Renal cortical epithelial cell (primary cell): Measurements from ENCODE around the gene CCDC87. TPM values are rescaled to one million over a fixed set of nuclear protein-coding genes. Genes with fewer than 3 reads are reported as not detected.
"Not testable (repeated sequence)": the region's sequence is repeated elsewhere in the genome, so short reads cannot be mapped to it uniquely, and the experiment has no call there.

Experiments
- DNase-seq: peaks from one replicate; pipeline ENCODE4 v3.0.0-alpha.2; 2011; ENCODE audit warnings: low read depth
- total RNA-seq: library from RNA; depleted of rRNA; stranded (reverse); fragments of >200 nt; gene quantifications from 2 replicates; pipeline ENCODE4 v1.2.3, GENCODE V29; 2014

The CCDC87 gene
- total RNA-seq, 1 donor from 2014 or later, result 0.80 TPM

DNA sequence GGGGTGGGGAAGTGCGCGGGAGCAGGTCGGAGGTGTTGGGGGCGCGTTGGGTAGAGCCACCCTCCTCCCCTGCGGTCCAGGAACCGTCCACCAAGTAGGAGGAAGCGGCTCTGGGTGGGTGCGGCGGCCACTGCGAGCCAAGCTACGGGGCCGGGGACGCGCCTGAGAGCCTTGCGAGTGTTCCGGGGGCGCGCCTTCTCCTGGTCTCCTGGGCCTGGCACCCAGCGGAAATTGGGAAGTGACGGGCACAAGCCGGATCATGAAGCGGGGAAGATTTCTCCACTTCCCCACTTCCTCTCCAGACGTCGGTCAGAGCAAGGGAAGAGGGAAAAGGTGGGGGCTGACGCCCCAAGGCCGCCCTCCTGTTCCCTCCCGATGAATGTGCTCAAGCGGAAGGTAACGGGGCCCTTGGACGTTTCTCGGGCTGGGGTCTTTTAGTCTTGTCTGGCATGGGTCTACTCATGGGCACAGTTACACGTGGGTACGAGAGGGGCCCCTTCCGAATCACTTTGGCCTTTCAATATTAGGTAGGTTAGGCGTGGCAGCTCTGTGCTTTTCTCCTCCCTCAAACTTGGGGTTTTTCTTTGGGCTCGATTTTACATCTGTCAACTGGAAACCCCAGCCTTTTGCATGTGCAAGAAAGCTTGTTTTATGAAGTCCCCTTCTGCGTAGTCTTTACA is 24.4 kb upstream of the CCDC87 start:
- DNase-seq, result no peak

DNA sequence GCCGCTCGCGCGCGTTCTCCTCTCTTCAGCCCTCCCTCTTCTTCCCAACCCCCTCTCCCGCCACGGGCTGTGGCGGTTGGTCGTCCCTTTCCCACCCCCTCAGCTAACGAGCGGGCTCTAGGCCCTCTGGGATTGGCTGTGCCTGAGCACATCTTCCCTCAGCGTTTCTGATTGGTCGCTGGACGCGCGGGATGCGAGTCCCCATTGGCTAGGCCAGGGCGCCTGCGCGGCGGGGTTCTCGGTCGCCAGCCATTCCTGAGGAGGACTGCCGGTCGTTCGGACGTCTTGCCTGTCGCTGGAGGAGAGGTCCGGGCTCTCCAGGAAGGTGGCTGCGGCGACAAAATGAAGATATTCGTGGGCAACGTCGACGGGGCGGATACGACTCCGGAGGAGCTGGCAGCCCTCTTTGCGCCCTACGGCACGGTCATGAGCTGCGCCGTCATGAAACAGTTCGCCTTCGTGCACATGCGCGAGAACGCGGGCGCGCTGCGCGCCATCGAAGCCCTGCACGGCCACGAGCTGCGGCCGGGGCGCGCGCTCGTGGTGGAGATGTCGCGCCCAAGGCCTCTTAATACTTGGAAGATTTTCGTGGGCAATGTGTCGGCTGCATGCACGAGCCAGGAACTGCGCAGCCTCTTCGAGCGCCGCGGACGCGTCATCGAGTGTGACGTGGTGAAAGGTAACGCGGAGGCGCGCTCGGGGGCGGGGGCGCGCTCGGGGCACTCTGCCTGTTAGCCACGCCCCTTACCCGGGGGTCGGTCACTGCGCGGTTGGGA is 23.7 kb upstream of the CCDC87 start, which contains the start of gene RBM14:
Gene RBM14, plus strand, starts transcription at position 252 of the 776 bp plus-strand sequence. Its CDS starts 91 bp downstream, at position 343.
- peak; percentile 97 for DNase-seq

- no peak for DNase-seq
Measured at GRCh38 chr11:66614073-66614472, 21.2 kb upstream of the CCDC87 start.

- no peak for DNase-seq
Measured at GRCh38 chr11:66612458-66612857, 19.6 kb upstream of the CCDC87 start.

- no peak for DNase-seq
Measured at GRCh38 chr11:66609721-66610617, 17.1 kb upstream of the CCDC87 start.

DNA sequence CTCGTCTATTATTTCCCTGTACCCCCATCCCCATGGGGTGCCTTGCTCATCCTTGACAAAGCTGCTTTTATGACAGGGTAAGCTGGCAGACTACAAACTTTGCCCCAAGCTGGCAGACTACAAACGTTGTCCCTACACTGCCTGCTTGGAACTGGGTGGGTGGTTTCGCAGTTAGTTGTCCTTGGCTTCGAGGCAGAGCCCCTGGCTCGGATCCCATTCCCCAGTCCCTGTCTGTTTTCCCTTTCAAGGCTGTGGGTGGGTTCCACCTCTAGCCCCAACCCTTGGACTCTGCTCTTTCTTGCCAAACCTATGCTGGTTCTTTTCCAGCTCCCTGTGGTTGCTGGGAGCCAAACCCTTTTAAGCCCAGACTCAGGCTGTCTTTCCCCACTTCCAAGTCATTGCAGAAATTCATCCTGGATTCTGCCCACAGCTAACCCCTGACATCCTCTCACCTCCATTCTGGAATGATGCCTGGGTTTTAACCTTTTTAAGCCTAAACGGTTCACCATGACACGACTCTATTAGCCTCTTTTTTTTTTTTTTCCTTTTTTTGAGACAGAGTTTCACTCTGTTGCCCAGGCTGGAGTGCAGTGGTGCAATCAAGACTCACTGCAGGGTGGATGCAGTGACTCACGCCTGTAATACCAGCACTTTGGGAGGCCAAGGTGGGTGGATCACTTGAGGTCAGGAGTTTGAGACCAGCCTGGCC is 14.4 kb upstream of the CCDC87 start:
- peak; percentile 90 for DNase-seq

- not testable (repeated sequence) for DNase-seq
Measured at GRCh38 chr11:66606608-66607007, 13.7 kb upstream of the CCDC87 start.

DNA sequence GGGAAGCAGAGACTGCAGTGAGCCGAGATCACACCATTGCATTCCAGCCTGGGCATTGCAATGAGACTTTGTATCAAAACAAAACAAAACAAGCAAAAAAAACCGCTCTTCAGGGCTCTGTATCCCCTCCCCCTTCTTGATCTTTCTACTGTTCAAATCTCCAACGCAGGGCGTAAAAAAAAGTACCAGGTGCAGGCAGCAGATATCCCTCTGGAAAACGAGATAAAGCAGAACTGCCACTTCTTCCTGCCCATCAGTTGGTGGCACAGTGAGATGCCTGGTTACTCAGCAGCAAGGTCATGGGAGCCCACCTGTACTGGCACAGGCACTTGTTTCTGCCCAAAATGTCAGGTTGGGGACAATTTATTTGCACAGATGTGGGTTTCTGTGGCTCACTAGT is 11.3 kb upstream of the CCDC87 start:
- DNase-seq, result no peak

DNA sequence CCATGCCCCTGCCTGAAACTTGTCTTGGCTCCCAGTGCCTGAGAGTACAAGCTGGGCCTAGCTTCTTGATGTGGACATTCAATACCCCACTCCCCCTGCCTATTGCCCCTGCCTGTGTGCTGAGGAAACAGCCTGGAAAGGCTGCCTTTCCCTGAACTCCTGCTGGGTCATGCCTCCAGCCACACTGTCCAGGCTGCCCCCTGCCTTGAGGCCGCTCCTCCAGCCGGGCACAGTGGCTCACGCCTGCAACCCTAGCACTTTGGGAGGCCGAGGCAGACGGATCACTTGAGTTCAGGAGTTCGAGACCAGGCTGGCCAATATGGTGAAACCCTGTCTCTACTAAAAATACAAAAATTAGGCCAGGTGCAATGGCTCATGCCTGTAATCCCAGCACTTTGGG is 10.2 kb upstream of the CCDC87 start:
- DNase-seq, result no peak

DNA sequence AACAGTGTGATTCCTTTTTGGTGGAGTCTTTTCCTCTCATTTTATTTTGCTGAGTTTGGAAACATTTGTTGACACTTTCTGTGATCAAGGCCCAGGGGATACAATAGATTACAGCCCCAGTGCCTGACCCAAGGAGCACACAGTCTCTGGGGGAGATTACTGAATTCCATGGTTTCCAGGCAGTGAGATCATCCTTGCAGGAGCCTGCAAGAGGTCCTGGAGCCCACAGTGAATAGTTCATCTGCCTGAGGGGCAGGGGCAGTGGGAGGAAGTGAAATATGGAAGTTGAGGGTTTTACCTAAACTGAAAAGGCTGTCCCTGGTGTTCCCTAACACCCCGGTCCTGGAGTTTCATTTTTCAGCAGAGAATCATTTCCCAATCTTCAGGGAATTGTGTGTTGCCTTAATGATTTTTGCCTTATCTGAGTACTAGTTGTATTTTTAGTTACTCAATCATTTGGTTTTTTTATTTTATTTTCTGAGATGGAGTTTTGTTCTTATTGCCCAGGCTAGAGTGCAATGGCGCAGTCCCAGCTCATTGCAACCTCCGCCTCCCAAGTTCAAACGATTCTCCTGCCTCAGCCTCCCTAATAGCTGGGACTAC is 7.9 kb upstream of the CCDC87 start:
- no peak for DNase-seq

DNA sequence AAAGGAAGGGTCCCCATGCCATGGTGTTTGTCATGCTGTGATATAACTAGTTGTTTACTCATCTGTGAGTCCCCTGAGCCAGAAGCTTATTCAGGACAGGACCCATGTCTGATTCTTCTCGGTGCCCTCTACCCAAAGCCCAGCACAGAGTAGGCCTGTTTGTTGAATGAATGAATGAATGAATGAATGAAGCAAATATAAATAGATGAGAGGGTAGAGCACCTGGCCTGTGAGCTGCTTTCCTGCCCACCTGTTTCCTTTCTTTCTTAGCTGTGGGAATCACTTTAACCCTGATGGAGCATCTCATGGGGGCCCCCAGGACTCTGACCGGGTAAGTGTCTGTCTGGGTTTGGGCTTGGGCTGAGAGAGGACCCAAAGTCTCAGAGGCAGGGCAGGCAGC is 7.4 kb upstream of the CCDC87 start:
- no peak for DNase-seq

DNA sequence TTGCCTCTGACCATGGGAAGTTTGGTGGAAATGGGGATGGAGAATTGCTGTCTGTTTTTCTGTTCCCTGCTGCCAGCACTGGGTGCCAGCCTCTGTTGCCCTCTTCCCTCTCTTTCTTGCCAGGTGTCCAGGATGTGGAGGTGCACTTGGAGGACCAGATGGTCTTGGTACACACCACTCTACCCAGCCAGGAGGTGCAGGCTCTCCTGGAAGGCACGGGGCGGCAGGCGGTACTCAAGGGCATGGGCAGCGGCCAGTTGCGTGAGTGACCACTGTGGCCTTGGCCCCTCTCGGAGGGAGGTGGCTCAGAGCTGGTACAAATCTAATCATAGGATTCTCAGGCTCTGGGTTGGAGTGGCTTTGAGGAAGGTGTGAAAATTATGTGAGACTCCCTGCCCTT is 6.1 kb upstream of the CCDC87 start:
- no peak for DNase-seq

DNA sequence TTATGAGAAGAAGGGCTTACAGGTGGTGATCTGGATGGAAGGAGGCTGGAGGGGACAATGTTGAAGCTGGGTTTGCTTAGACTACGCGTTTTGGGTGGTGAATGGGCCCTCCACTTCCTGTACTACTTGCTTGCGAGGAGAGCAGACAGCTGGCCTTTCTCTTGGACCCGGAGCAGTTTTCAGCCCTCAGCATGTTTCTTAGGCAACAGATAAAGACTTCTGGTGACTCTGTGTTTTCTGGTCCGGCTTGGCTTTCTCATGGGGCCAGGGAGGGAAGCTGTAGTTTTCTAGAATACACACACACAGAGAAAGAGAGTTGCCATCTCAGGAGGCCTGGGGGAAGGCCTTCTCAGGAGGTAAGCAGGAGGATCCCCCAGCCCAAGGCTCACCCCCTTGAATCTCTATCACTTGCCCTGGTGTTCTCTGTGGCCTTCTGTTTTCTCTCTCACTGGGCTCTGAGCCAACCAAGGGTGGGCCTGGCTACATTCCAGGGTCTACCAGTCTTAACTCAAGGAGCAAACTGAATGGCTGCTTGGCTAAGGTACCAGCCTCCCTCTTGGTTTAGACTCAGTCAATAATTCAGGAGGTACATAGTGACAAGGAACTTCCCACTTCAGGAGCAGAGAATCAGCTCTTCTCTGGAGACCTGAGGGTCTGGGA is 2.5 kb upstream of the CCDC87 start:
- peak; percentile 21 for DNase-seq

- DNase-seq, result no peak
Measured at GRCh38 chr11:66593650-66594049, 787 bp upstream of the CCDC87 start.

GRCh38 chr11:66593303-66593635 is 406 bp upstream of the CCDC87 start:
- DNase-seq, result no peak

- DNase-seq, result no peak
Measured at GRCh38 chr11:66591175-66591574, 1.7 kb downstream of the CCDC87 start.

DNA sequence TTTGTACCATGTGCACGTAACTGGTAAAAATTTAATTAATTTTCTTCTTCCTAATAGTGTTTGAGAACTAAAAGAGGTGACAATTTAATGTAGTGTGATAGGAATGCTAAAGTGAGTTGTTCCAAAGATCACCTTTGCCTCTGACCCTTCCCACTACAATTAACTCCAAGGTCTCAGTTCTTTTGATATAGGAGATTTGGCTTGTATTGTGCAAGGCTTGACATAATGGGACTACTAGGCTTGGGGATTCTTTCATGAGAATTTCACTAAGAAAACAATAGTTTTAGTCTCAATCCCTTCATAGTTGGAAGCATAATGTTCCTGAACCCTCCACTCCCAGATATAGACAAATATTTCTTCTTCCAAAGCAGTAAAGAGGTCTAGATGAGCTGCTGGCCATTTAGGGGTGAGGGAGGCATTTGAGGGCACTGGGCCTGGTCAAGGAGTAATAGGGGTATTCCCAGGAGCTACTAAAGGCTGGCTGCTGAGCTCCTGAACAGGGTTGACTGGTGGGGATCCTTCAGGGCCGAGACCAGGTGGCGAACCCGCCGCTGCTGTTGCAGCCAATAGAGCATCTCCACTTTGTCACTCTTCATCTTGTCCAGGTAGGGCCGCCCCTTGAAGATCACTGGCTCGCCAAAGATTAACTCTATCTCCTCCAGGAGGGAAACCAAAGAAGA is 2.7 kb downstream of the CCDC87 start:
- no peak for DNase-seq

GRCh38 chr11:66589315-66589714 is 3.5 kb downstream of the CCDC87 start:
- not testable (repeated sequence) for DNase-seq

DNA sequence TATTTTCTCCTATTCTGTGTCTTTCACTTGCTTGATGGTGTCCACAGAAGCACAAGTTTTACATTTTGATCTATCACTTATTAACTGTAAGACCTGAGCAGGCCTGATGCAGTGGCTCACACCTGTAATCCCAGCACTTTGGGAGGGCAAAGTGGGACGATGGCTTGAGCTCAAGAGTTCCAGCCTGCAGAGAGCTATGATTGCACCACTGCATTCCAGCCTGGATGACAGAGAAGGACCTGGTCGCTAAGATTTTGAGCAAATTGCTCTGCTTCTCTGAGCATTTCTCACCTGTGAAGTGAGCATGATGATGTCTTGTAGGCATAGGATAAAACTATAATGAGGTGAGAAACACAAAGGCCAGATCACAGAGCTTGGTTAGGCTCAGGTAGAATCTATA is 6.7 kb downstream of the CCDC87 start:
- DNase-seq, result no peak

DNA sequence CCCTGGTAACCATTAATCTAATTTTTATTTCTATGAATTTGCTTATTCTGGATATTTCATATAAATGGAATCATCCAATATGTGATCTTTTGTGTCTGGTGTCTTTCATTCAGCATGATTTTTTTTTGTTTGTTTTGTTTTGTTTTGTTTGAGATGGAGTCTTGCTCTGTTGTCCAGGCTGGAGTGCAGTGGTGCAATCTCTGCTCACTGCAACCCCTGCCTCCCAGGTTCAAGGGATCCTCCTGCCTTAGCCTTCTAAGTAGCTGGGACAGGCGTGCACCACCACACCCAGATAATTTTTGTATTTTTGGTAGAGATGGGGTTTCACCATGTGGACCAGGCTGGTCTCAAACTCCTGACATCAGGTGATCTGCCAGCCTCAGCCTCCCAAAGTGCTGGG is 7.4 kb downstream of the CCDC87 start:
- DNase-seq, result not testable (repeated sequence)
